ENCODE data around the gene CPT2. TPM values are rescaled to one million over a fixed set of nuclear protein-coding genes. Genes with fewer than 3 reads are reported as not detected.

Gene CPT2
- total and polyA plus RNA-seq, 8 donors: 6.3 to 13.4 (median 10.9) TPM

DNA sequence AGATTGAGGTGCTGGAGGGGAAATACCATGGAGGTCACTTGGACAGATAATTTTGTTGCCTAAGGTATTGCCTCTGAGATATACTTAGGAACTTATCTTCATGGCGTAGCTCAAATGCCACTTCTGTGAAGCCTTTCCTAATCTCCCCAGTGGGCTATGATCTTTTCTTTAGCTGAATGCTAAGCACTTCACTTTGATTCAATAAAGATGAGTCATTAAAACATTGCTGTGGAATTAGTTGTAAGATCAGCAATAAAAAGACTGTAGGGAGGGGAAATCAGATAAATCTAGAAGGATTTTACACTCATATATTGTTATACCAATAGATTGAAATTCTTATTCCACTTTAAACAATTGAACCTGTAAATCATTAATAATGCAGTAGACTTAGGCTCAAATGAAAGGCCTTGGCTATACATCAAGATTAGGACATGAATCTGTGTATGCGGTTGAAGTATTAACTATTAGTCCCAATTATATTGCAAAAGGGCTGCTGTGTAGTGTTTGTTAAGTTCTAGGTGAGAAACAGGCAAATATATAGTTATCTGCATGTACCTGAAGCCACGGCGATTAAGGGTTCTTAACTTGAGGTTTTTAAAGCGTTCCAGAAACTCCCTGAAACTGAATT is 60.9 kb downstream of the CPT2 start:
- TF ChIP-seq, protein P1, sequence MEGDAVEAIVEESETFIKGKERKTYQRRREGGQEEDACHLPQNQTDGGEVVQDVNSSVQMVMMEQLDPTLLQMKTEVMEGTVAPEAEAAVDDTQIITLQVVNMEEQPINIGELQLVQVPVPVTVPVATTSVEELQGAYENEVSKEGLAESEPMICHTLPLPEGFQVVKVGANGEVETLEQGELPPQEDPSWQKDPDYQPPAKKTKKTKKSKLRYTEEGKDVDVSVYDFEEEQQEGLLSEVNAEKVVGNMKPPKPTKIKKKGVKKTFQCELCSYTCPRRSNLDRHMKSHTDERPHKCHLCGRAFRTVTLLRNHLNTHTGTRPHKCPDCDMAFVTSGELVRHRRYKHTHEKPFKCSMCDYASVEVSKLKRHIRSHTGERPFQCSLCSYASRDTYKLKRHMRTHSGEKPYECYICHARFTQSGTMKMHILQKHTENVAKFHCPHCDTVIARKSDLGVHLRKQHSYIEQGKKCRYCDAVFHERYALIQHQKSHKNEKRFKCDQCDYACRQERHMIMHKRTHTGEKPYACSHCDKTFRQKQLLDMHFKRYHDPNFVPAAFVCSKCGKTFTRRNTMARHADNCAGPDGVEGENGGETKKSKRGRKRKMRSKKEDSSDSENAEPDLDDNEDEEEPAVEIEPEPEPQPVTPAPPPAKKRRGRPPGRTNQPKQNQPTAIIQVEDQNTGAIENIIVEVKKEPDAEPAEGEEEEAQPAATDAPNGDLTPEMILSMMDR (IDR thresholded peaks at IDR 0.05): no peak
- no peak for DNase-seq
- 26 to 39% methylated on average over 5 of the region's 5 CpGs for WGBS, 2 donors
- no peaks in the 10 kb centered on the region for H3K9me3 ChIP-seq
- no peak for FAIRE-seq
- H3K27me3 ChIP-seq: no peaks in the 10 kb centered on the region
- H3K36me3 ChIP-seq: no peaks in the 10 kb centered on the region
- no peak overlapping the region for H3K27ac ChIP-seq
- intact Hi-C loops (cut with DNase I): no loop called here
- peak in 3 of 4 donors; percentile 63 to 80 (median 63) for ATAC-seq
- peaks cover 0 to 7% (median 3%) of the 10 kb centered on the region in 3 donors for H3K4me1 ChIP-seq
- H3K4me3 ChIP-seq: no peak overlapping the region

DNA sequence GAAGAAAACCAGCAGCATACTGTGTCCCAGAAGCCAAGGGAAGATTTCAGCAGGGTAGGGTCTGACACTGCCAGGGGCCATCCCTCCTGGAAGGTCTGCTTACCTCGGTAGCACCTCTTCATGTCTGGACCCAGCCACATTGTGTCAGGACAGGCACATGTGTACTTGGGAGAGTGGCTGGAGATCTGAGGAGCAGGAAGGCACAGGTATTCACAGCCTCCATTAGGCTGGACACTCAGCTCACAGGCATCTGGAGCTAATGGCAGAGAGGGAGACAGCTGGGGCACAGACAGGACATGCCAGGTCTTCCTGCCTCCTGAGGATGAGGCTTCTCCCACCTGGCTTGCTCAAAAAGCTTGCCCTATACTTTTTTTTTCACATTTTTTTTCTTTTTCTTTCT is 61.6 kb downstream of the CPT2 start:
- Histone ChIP-seq H3K9me3 (no peaks in the 10 kb centered on the region), H3K27ac (no peak overlapping the region), H3K36me3 (no peaks in the 10 kb centered on the region), H3K4me3 (no peak overlapping the region), H3K4me1 (peaks cover 0 to 7% (median 3%) of the 10 kb centered on the region in 3 donors), H3K27me3 (no peaks in the 10 kb centered on the region)
- 50 to 55% methylated on average over 1 of the region's 1 CpG for WGBS, 2 donors
- TF ChIP-seq, protein P1 (IDR thresholded peaks at IDR 0.05): no peak
- peak; percentile 12 to 39 (median 37) for ATAC-seq
- intact Hi-C loops (cut with DNase I): no loop called here
- DNase-seq: no peak
- no peak for FAIRE-seq

DNA sequence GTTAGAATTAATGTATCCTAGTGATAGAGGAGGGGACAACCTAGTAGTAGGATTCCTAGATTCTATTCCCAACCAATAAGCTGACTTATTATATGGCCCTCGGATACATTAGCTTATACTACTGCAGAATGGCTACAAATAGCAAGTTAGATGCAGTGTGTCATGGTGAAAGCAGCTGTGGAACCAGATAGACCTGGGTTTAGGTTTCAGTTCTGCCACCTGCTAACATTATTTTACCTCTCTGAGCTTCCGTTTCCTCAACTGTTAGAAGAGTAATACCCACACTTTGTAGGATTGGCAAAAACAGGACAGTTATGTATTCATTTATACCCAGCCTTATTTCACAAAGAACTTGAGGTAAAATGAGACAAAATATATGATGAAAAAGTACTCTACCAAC is 63.3 kb downstream of the CPT2 start:
- no peak for ATAC-seq
- H3K9me3 ChIP-seq: no peaks in the 10 kb centered on the region
- no peak overlapping the region for H3K4me3 ChIP-seq
- peaks cover 0 to 7% (median 3%) of the 10 kb centered on the region in 3 donors for H3K4me1 ChIP-seq
- no peak for FAIRE-seq
- H3K27ac ChIP-seq: no peak overlapping the region
- intact Hi-C loops (cut with DNase I): no loop called here
- DNase-seq: no peak
- WGBS, 2 donors: 87 to 90% methylated on average over 2 of the region's 2 CpGs
- H3K27me3 ChIP-seq: no peaks in the 10 kb centered on the region
- TF ChIP-seq, protein P1 (IDR thresholded peaks at IDR 0.05): no peak
- no peaks in the 10 kb centered on the region for H3K36me3 ChIP-seq

DNA sequence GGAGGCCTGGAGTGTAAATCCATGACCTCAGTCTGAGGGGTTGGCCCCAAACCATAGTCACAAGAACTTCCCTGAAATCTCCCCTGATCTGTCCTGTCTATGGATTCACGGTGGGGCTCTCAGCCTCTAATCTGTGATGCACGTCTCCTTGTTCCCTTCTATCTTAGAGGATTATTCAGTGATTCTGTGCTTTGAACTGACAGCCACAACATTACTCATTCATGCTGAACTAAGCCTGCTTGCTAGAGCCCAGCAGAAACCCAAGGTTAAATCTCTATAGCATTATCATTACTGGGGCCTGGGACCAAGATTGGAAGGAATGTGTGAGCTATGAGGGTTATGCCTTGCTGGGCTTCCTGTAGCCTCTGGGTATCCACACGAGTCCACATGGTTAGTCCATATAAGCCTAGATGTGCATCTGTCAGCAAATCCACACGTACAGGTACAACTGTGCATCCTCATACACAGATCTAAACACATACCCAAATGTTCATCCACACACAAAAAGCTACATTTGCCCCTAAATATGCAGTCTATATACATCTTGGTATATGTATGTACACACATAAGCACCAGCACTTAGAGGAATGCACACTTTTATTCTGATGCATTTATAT is 64.1 kb downstream of the CPT2 start:
- no peak overlapping the region for H3K27ac ChIP-seq
- ATAC-seq (no peak), FAIRE-seq (no peak), DNase-seq (no peak)
- intact Hi-C loops (cut with DNase I): no loop called here
- peaks cover 0 to 7% (median 3%) of the 10 kb centered on the region in 3 donors for H3K4me1 ChIP-seq
- no peaks in the 10 kb centered on the region for H3K9me3 ChIP-seq
- no peak overlapping the region for H3K4me3 ChIP-seq
- H3K36me3 ChIP-seq: no peaks in the 10 kb centered on the region
- 77 to 82% methylated on average over 4 of the region's 4 CpGs for WGBS, 2 donors
- TF ChIP-seq, protein P1 (IDR thresholded peaks at IDR 0.05): no peak
- no peaks in the 10 kb centered on the region for H3K27me3 ChIP-seq

DNA sequence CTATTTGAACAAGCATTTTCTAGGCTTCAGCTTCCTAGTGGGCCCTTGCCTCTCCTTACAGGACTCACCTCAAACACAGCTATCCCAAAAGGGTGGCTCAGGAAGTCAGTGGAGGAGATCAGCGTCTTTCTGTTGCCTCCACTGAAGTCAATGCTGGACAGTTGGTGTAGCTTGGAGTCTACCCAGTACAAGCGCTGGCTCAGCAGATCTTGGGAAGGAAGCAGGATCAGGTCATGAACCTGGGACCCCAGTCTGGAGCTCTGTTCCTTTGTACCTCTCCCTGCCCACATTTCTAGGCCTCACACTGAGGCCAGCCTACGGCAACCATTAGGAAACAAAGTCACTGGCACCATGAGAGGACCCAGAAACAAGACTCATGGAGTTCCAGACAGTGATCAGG is 65.4 kb downstream of the CPT2 start:
- H3K36me3 ChIP-seq: no peaks in the 10 kb centered on the region
- no peaks in the 10 kb centered on the region for H3K27me3 ChIP-seq
- WGBS, 2 donors: 92 to 93% methylated on average over 3 of the region's 3 CpGs
- ATAC-seq (no peak), DNase-seq (no peak), FAIRE-seq (no peak)
- H3K4me1 ChIP-seq: peaks cover 0 to 4% (median 3%) of the 10 kb centered on the region in 3 donors
- intact Hi-C loops (cut with DNase I): no loop called here
- TF ChIP-seq, protein P1 (IDR thresholded peaks at IDR 0.05): no peak
- H3K9me3 ChIP-seq: no peaks in the 10 kb centered on the region
- no peak overlapping the region for H3K4me3 ChIP-seq
- no peak overlapping the region for H3K27ac ChIP-seq

Measured in pancreas (tissue), 10 donors.